ENCODE data around the gene GRIA3.

The GRIA3 gene

GRCh38 chrX:123199338-123199737 lies 15.3 kb downstream of the GRIA3 start:
- DNase-seq = no peak

GRCh38 chrX:123201720-123202119 lies 17.6 kb downstream of the GRIA3 start:
- DNase-seq = no peak

GRCh38 chrX:123202523-123202922 lies 18.4 kb downstream of the GRIA3 start:
- DNase-seq = no peak

- no peak for DNase-seq
Observed at GRCh38 chrX:123203772-123204171, 19.7 kb downstream of the GRIA3 start.

GRCh38 chrX:123206176-123206575 lies 22.1 kb downstream of the GRIA3 start:
- no peak for DNase-seq

GRCh38 chrX:123210252-123210651 lies 26.2 kb downstream of the GRIA3 start:
- DNase-seq = no peak

GRCh38 chrX:123215397-123216089 lies 31.5 kb downstream of the GRIA3 start:
- DNase-seq = no peak

- DNase-seq = no peak
Observed at GRCh38 chrX:123217077-123217476, 33.0 kb downstream of the GRIA3 start.

- no peak for DNase-seq
Observed at GRCh38 chrX:123217728-123218127, 33.6 kb downstream of the GRIA3 start.

- DNase-seq = no peak
Observed at GRCh38 chrX:123219916-123220315, 35.8 kb downstream of the GRIA3 start.

GRCh38 chrX:123222920-123223319 lies 38.8 kb downstream of the GRIA3 start:
- no peak for DNase-seq

GRCh38 chrX:123223409-123223808 lies 39.3 kb downstream of the GRIA3 start:
- no peak for DNase-seq

- no peak for DNase-seq
Observed at GRCh38 chrX:123223859-123224258, 39.8 kb downstream of the GRIA3 start.

- no peak for DNase-seq
Observed at GRCh38 chrX:123230798-123231197, 46.7 kb downstream of the GRIA3 start.

GRCh38 chrX:123236859-123237258 lies 52.8 kb downstream of the GRIA3 start:
- DNase-seq = no peak

- no peak for DNase-seq
Observed at GRCh38 chrX:123237271-123237670, 53.2 kb downstream of the GRIA3 start.

- DNase-seq = no peak
Observed at GRCh38 chrX:123254457-123254856, 70.4 kb downstream of the GRIA3 start.

- DNase-seq = no peak
Observed at GRCh38 chrX:123256378-123256777, 72.3 kb downstream of the GRIA3 start.

GRCh38 chrX:123260920-123261418 lies 76.9 kb downstream of the GRIA3 start:
- no peak for DNase-seq

- DNase-seq = no peak
Observed at GRCh38 chrX:123263270-123263669, 79.2 kb downstream of the GRIA3 start.

- DNase-seq = no peak
Observed at GRCh38 chrX:123263747-123264146, 79.7 kb downstream of the GRIA3 start.

- no peak for DNase-seq
Observed at GRCh38 chrX:123267220-123267619, 83.1 kb downstream of the GRIA3 start.

- no peak for DNase-seq
Observed at GRCh38 chrX:123271902-123272301, 87.8 kb downstream of the GRIA3 start.

- no peak for DNase-seq
Observed at GRCh38 chrX:123272630-123273029, 88.6 kb downstream of the GRIA3 start.

- DNase-seq = no peak
Observed at GRCh38 chrX:123274796-123275195, 90.7 kb downstream of the GRIA3 start.

Data from SIG-M5 (cell line).